ENCODE measurements around the gene CCDC92. TPM values are rescaled to one million over a fixed set of nuclear protein-coding genes. Genes with fewer than 3 reads are reported as not detected.

The CCDC92 gene
- total RNA-seq, 1 donor from 2014 or later, result 21.5 TPM

DNA sequence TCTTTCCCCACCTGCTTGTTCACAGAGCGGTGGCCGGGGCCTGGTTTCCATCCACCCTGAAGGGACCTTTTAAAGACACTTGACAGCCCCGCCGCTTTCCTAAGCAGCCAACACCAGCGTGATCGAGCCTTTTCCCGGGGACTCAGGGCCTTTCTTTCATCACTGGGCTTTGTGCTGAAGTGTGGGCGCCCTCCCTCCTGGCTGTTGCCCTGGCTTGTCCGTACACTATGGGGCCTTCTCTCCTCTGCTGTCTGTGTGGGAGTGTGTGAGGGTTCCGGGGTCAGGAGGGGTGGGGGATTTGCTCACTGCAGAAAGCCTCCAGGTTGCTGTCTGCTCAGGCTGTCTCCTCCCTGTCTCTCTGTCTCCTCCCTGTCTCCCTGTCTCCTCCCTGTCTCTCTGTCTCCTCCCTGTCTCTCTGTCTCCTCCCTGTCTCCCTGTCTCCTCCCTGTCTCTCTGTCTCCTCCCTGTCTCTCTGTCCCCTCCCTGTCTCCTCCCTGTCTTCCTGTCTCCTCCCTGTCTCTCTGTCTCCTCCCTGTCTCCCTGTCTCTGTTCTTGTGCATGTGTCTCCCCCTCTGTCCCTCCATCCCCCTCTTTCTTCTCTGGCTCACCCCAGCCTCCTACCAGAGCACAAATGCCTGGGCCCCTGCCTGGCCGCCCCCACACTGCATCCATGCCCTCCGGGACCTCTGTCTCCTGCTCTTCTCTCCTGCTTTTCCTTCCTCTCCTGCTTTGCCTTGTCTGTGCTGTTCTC, 64.7 kb downstream of the CCDC92 start:
- TF ChIP-seq, protein P1, sequence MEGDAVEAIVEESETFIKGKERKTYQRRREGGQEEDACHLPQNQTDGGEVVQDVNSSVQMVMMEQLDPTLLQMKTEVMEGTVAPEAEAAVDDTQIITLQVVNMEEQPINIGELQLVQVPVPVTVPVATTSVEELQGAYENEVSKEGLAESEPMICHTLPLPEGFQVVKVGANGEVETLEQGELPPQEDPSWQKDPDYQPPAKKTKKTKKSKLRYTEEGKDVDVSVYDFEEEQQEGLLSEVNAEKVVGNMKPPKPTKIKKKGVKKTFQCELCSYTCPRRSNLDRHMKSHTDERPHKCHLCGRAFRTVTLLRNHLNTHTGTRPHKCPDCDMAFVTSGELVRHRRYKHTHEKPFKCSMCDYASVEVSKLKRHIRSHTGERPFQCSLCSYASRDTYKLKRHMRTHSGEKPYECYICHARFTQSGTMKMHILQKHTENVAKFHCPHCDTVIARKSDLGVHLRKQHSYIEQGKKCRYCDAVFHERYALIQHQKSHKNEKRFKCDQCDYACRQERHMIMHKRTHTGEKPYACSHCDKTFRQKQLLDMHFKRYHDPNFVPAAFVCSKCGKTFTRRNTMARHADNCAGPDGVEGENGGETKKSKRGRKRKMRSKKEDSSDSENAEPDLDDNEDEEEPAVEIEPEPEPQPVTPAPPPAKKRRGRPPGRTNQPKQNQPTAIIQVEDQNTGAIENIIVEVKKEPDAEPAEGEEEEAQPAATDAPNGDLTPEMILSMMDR (IDR thresholded peaks at IDR 0.05), result no peak
- DNase-seq (no peak), ATAC-seq (ENCODE audit: low read depth) (no peak)
- ChIA-PET POLR2A (no interaction called here), CTCF (no interaction called here)
- H3K27me3 Mint-ChIP-seq, result peaks cover 7% of the 10 kb centered on the region
- peaks cover 5% of the 10 kb centered on the region for H3K4me1 Mint-ChIP-seq
- H3K4me3 Mint-ChIP-seq, result no peak overlapping the region
- no peak overlapping the region for H3K27ac Mint-ChIP-seq
- no peaks in the 10 kb centered on the region for H3K36me3 Mint-ChIP-seq (ENCODE audit: low read depth)
- no peaks in the 10 kb centered on the region for H3K9me3 Mint-ChIP-seq
- intact Hi-C loops (cut with micrococcal nuclease), result loop anchor here (10.0 kb wide), 1 partner anchor 867 kb away; no protein-coding TSS in a partner anchor

DNA sequence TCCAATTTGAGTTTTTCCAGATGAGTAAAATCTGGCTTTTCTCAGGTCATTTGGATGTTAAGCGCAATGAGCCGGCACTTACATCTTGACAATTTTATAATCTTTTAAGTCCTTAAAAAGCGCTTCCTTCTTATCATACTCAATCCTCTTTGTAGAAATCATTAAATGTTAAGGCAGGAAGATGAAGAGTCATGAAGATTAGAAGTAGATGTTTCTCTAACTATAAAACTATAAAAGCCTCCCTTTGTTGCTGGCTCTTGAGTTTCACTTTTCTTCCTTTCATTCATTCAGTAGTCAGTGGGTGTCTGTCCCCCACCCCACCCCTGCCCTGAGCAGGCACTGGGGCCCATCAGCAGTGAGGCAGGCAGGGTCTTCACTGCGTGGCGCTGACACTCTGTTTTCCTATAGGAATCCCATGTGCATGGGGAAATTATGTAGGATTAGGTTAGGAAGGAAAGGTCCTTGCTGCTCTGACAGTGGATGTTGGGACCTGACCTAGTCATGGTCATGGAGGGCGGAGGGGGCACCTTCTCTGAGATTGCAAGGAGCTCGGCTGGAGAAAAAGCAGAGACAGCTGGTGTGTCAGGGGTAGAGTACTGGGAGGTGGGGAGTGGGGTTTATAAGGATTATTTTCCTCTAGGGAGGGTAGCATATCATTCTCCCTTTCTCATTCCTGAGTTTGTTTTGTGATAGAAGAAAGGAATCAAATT, 65.8 kb downstream of the CCDC92 start:
- H3K27ac Mint-ChIP-seq, result no peak overlapping the region
- POLR2A ChIA-PET, result no interaction called here
- ATAC-seq (ENCODE audit: low read depth) (no peak), DNase-seq (no peak)
- CTCF ChIA-PET, result no interaction called here
- intact Hi-C loops (cut with micrococcal nuclease), result loop anchor here (10.0 kb wide), 1 partner anchor 868 kb away; no protein-coding TSS in a partner anchor
- peaks cover 7% of the 10 kb centered on the region for H3K27me3 Mint-ChIP-seq
- no peaks in the 10 kb centered on the region for H3K36me3 Mint-ChIP-seq (ENCODE audit: low read depth)
- H3K9me3 Mint-ChIP-seq, result no peaks in the 10 kb centered on the region
- TF ChIP-seq, protein P1 (IDR thresholded peaks at IDR 0.05), result no peak
- H3K4me3 Mint-ChIP-seq, result no peak overlapping the region
- H3K4me1 Mint-ChIP-seq, result peaks cover 5% of the 10 kb centered on the region

DNA sequence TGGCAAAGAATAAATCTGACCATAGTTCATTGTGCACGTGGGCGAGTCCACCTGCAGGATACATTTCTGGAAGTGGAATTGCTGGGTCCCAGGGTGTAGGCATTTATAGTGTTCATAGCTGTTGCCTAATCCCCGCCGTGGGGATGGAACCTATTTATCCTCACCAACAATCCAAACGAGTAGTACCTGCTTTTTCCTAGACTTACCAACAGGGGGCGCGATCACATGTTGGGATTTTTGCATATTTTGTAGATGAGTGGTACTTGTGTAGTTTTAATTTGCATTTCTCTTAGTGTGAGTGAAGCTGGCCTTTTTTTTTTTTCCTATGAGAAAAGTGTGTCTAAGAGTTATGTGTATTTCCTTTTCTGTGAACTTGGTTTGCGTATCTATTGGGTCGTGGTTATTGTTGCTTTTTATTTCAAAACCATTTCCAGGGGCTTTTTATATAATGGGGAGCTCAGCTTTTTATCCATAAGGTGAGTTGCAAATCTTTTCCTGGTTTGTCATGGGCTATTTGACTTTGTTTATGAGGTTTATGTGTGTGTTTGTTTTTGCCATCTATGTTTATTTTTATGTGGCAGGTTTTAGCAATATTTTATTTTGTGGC, 67.2 kb downstream of the CCDC92 start:
- POLR2A ChIA-PET, result no interaction called here
- Mint-ChIP-seq H3K36me3 (ENCODE audit: low read depth) (no peaks in the 10 kb centered on the region), H3K27me3 (peaks cover 14% of the 10 kb centered on the region), H3K27ac (peak overlapping the region; percentile 43), H3K9me3 (no peaks in the 10 kb centered on the region), H3K4me1 (peaks cover 5% of the 10 kb centered on the region), H3K4me3 (no peak overlapping the region)
- DNase-seq, result no peak
- ATAC-seq (ENCODE audit: low read depth), result peak; percentile 64
- intact Hi-C loops (cut with micrococcal nuclease), result loop anchor here (1.0 to 10.0 kb wide), 3 partner anchors 79 to 869 kb away; no protein-coding TSS in a partner anchor
- CTCF ChIA-PET, result interaction anchor here (0.6 to 3.2 kb wide), 8 partner anchors 13 to 635 kb away, joined by 3 to 34 read pairs (median 4); no protein-coding TSS in a partner anchor
- TF ChIP-seq, protein P1 (IDR thresholded peaks at IDR 0.05), result peak; percentile 33

DNA sequence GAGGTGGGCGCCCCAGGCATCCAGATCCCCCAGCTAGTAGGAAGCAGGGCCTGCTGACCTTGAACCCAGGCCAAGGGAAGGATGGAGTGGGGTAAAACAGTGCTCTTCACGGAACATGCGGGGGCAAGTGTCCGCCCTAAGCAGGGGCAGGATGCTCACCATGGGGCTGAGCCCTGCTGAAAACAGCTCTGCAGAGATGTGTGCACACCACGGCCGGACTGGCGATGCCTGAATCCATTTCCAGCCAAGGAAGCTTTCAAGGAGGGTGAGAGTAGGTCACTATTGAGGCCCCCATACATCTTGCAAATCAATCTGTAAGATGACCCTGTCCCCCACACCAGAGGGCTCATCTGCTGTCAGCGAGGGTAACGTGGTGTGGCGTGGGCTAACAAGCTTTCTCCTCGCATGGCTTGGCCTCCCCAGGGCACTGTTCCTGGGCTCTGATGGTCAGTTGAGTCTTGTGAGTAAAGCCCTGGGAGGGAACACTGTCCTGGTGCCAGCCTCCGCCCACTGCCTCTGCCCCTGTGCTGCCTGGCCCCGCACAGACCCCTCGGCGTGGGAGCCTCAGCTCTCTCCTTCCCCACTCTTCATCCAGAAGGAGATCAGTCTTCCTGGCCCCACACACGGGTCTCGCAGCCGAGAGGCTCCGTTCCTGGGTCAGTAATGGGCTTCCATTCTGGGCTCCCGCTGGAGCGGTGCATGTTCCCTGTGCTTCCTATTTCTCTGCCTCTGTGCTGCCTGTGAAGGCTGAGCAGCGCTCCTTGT, 69.1 kb downstream of the CCDC92 start:
- ATAC-seq (ENCODE audit: low read depth) (no peak), DNase-seq (no peak)
- TF ChIP-seq, protein P1 (IDR thresholded peaks at IDR 0.05), result no peak
- Mint-ChIP-seq H3K4me3 (no peak overlapping the region), H3K27me3 (peaks cover 14% of the 10 kb centered on the region), H3K4me1 (peaks cover 5% of the 10 kb centered on the region), H3K36me3 (ENCODE audit: low read depth) (no peaks in the 10 kb centered on the region), H3K9me3 (no peaks in the 10 kb centered on the region), H3K27ac (no peak overlapping the region)
- POLR2A ChIA-PET, result no interaction called here
- intact Hi-C loops (cut with micrococcal nuclease), result loop anchor here (10.0 kb wide), 1 partner anchor 871 kb away; no protein-coding TSS in a partner anchor
- CTCF ChIA-PET, result interaction anchor here (2.2 to 3.2 kb wide), 3 partner anchors 80 to 129 kb away, joined by 13 to 34 read pairs (median 15); no protein-coding TSS in a partner anchor

All from activated B cell treated with CpG ODN at 0.5 μM for 24 hours (primary cell).